Superior temporal gyrus (tissue), 1 donor: Measurements from ENCODE around the gene RAC2.
"Not testable (repeated sequence)": the region's sequence is repeated elsewhere in the genome, so short reads cannot be mapped to it uniquely, and the experiment has no call there.

Experiments used
- DNase-seq: peaks from one replicate; pipeline ENCODE4 v3.0.0-alpha.2; 2016; ENCODE audit errors: extremely low spot score

Gene RAC2

GRCh38 chr22:37234736-37235711 is 9.0 kb downstream of the RAC2 start:
- no peak for DNase-seq

- no peak for DNase-seq
Observed at GRCh38 chr22:37233751-37234631, 10.1 kb downstream of the RAC2 start.

GRCh38 chr22:37233371-37233750 is 10.7 kb downstream of the RAC2 start:
- DNase-seq, result not testable (repeated sequence)

- DNase-seq, result no peak
Observed at GRCh38 chr22:37232140-37232998, 11.7 kb downstream of the RAC2 start.

- DNase-seq, result no peak
Observed at GRCh38 chr22:37231406-37232139, 12.5 kb downstream of the RAC2 start.

- no peak for DNase-seq
Observed at GRCh38 chr22:37230673-37231405, 13.2 kb downstream of the RAC2 start.

- no peak for DNase-seq
Observed at GRCh38 chr22:37229805-37230672, 14.0 kb downstream of the RAC2 start.

- no peak for DNase-seq
Observed at GRCh38 chr22:37229012-37229804, 14.9 kb downstream of the RAC2 start.

- DNase-seq, result no peak
Observed at GRCh38 chr22:37228106-37229011, 15.7 kb downstream of the RAC2 start.

GRCh38 chr22:37226514-37226913 is 17.6 kb downstream of the RAC2 start:
- no peak for DNase-seq

GRCh38 chr22:37226087-37226486 is 18.0 kb downstream of the RAC2 start:
- DNase-seq, result no peak

GRCh38 chr22:37225481-37225880 is 18.6 kb downstream of the RAC2 start:
- DNase-seq, result no peak

GRCh38 chr22:37224757-37225420 is 19.2 kb downstream of the RAC2 start:
- no peak for DNase-seq

- DNase-seq, result no peak
Observed at GRCh38 chr22:37223965-37224551, 20.0 kb downstream of the RAC2 start.

- no peak for DNase-seq
Observed at GRCh38 chr22:37222440-37222971, 21.6 kb downstream of the RAC2 start.
